Measurements from ENCODE around the gene AKAP12. TPM values are rescaled to one million over a fixed set of nuclear protein-coding genes. Genes with fewer than 3 reads are reported as not detected.

AKAP12 gene
- total RNA-seq, 1 donor from 2014 or later = 0.51 TPM

- intact Hi-C loops (cut with micrococcal nuclease) = no loop called here
These were observed 136.1 kb downstream of the AKAP12 start for GRCh38 chr6:151375833-151376232.

- intact Hi-C loops (cut with micrococcal nuclease) = no loop called here
These were observed 136.7 kb downstream of the AKAP12 start for GRCh38 chr6:151376440-151376839.

- intact Hi-C loops (cut with micrococcal nuclease) = no loop called here
These were observed 137.3 kb downstream of the AKAP12 start for GRCh38 chr6:151377095-151377494.

GRCh38 chr6:151379933-151380847 lies 140.4 kb downstream of the AKAP12 start:
- intact Hi-C loops (cut with micrococcal nuclease) = loop anchor here (1.0 to 10.0 kb wide), 5 partner anchors 8 to 1445 kb away; partner anchors contain the start of gene RMND1

- intact Hi-C loops (cut with micrococcal nuclease) = loop anchor here (1.0 to 10.0 kb wide), 5 partner anchors 8 to 1446 kb away; partner anchors contain the start of gene RMND1
These were observed 141.1 kb downstream of the AKAP12 start for GRCh38 chr6:151380848-151381205.

- intact Hi-C loops (cut with micrococcal nuclease) = loop anchor here (2.0 to 10.0 kb wide), 3 partner anchors 47 to 1447 kb away; partner anchors contain the start of gene RMND1
These were observed 142.0 kb downstream of the AKAP12 start for GRCh38 chr6:151381722-151382121.

- intact Hi-C loops (cut with micrococcal nuclease) = loop anchor here (10.0 kb wide), 1 partner anchor 1448 kb away; no protein-coding TSS in a partner anchor
These were observed 142.9 kb downstream of the AKAP12 start for GRCh38 chr6:151382631-151383030.

GRCh38 chr6:151384151-151384550 lies 144.4 kb downstream of the AKAP12 start:
- intact Hi-C loops (cut with micrococcal nuclease) = loop anchor here (10.0 kb wide), 1 partner anchor 1449 kb away; no protein-coding TSS in a partner anchor

- intact Hi-C loops (cut with micrococcal nuclease) = loop anchor here (10.0 kb wide), 1 partner anchor 1450 kb away; no protein-coding TSS in a partner anchor
These were observed 145.4 kb downstream of the AKAP12 start for GRCh38 chr6:151385177-151385576.

GRCh38 chr6:151387175-151387970 lies 147.6 kb downstream of the AKAP12 start:
- intact Hi-C loops (cut with micrococcal nuclease) = loop anchor here (10.0 kb wide), 1 partner anchor 1453 kb away; no protein-coding TSS in a partner anchor

GRCh38 chr6:151388236-151388635 lies 148.5 kb downstream of the AKAP12 start:
- intact Hi-C loops (cut with micrococcal nuclease) = loop anchor here (2.0 to 10.0 kb wide), 3 partner anchors 53 to 1639 kb away; partner anchors contain the start of gene PCMT1

GRCh38 chr6:151388997-151389617 lies 149.3 kb downstream of the AKAP12 start:
- intact Hi-C loops (cut with micrococcal nuclease) = loop anchor here (1.0 to 10.0 kb wide), 6 partner anchors 9 to 1640 kb away; partner anchors contain the start of gene PCMT1

GRCh38 chr6:151389618-151390275 lies 150.0 kb downstream of the AKAP12 start:
- intact Hi-C loops (cut with micrococcal nuclease) = loop anchor here (1.0 to 10.0 kb wide), 20 partner anchors 9 to 1842 kb away; partner anchors contain the start of genes FBXO5, GINM1, LRP11 and MTRF1L

- intact Hi-C loops (cut with micrococcal nuclease) = loop anchor here (1.0 to 5.0 kb wide), 14 partner anchors 62 to 1843 kb away; partner anchors contain the start of genes FBXO5, GINM1, LRP11 and MTRF1L
These were observed 150.6 kb downstream of the AKAP12 start for GRCh38 chr6:151390276-151390850.

- intact Hi-C loops (cut with micrococcal nuclease) = loop anchor here (1.0 to 5.0 kb wide), 14 partner anchors 61 to 1844 kb away; partner anchors contain the start of genes FBXO5, GINM1, LRP11 and MTRF1L
These were observed 151.2 kb downstream of the AKAP12 start for GRCh38 chr6:151390851-151391470.

- intact Hi-C loops (cut with micrococcal nuclease) = loop anchor here (1.0 to 5.0 kb wide), 10 partner anchors 15 to 1844 kb away; partner anchors contain the start of genes FBXO5, GINM1, LRP11 and PPIL4
These were observed 152.0 kb downstream of the AKAP12 start, which contains the start of gene ZBTB2 for GRCh38 chr6:151391471-151392413. Gene ZBTB2 (minus strand): TSS chr6:151391559. CDS start chr6:151373637, 17,922 bp downstream.

GRCh38 chr6:151392427-151392826 lies 152.7 kb downstream of the AKAP12 start:
- intact Hi-C loops (cut with micrococcal nuclease) = loop anchor here (1.0 to 5.0 kb wide), 6 partner anchors 14 to 1845 kb away; partner anchors contain the start of genes GINM1, LRP11 and PPIL4

All from T-helper 1 cell treated with Interleukin-12 subunit alpha and Interleukin-12 subunit beta and Interleukin-4 antibody, amounts not matched to agents 30 ng/mL and 1 ng/mL, for 36 hours (primary cell).